HepG2 (cell line): ENCODE results near the gene LCTL. TPM values are rescaled to one million over a fixed set of nuclear protein-coding genes. Genes with fewer than 3 reads are reported as not detected.

Experiments used
- ATAC-seq: fragments of 200-7000 bp; cut with Tn5 transposase; 3 replicates; pipeline ENCODE4 v1.9.1; 2020; ENCODE audit warnings: mild to moderate bottlenecking, moderate library complexity
- BruUV-seq: library from RNA; stranded (reverse); fragments of 400-500 nt; replicated peaks from 2 replicates; lab custom pipeline; 2021; lab: Mats Ljungman, UMichigan
- CTCF ChIA-PET: fragments of 300-600 bp; formaldehyde crosslinking; extraction: SDS; loops from one replicate; lab custom pipeline; 2021; ENCODE audit warnings: low total read pairs, inconsistent platforms, low intra/inter-chr PET ratio; lab: Yijun Ruan, JAX
- POLR2A ChIA-PET: fragments of 350-600 bp; sonication (Branson Sonifier 250); formaldehyde crosslinking; loops from one replicate; lab custom pipeline; 2020; ENCODE audit warnings: antibody characterized with exemption, inconsistent platforms; lab: Yijun Ruan, JAX
- DNase-seq: peaks from one replicate; pipeline ENCODE4 v3.0.0-alpha.2; 2015; ENCODE audit warnings: low spot score
- FAIRE-seq: peaks from 3 replicates; lab custom pipeline; 2011; peaks lifted over from hg19 to GRCh38; lab: Jason Lieb, UNC
- H2AFZ ChIP-seq: one replicate; pipeline ENCODE4 v1.6.1; 2011; ENCODE audit warnings: low read length, inconsistent platforms
- H3K27ac ChIP-seq: fragments of 300-600 bp; 3 replicates; pipeline ENCODE4 v1.8.0; 2011; ENCODE audit warnings: mixed run types, mild to moderate bottlenecking, mixed read lengths, low read length, inconsistent platforms; ENCODE audit not compliant: insufficient read depth; ENCODE audit errors: extremely low read length
- H3K27me3 ChIP-seq, 2 experiments: fragments of 200-600 bp in 1 of 2; 2 replicates in 1 of 2; 3 replicates in 1 of 2; pipeline versions ENCODE4 v1.6.0 to v1.8.0; 2011; ENCODE audit warnings: low read length in 2 of 2, mild to moderate bottlenecking in 2 of 2, moderate library complexity in 2 of 2, inconsistent platforms in 1 of 2; ENCODE audit not compliant: insufficient read depth in 2 of 2, control insufficient read depth in 1 of 2
- H3K36me3 ChIP-seq, 2 experiments: fragments of 200-600 bp in 1 of 2; replicated peaks in 1 of 2; 2 replicates in 1 of 2; 3 replicates in 1 of 2; pipeline versions ENCODE4 v1.5.1 to v1.8.0; 2011; ENCODE audit warnings: low read length in 2 of 2, inconsistent platforms in 1 of 2; ENCODE audit not compliant: insufficient read depth in 2 of 2, control insufficient read depth in 1 of 2
- H3K4me1 ChIP-seq: 2 replicates; pipeline ENCODE4 v1.5.1; 2012; ENCODE audit warnings: low read length, inconsistent platforms; ENCODE audit not compliant: insufficient read depth
- H3K4me2 ChIP-seq: 2 replicates; pipeline ENCODE4 v1.6.0; 2011; ENCODE audit warnings: low read depth, low read length, inconsistent platforms
- H3K4me3 ChIP-seq, 3 experiments: fragments of 200-600 bp in 1 of 3; sonication (generic), shearing (Covaris generic) in 1 of 3; replicated peaks in 1 of 3; 2 replicates each; pipeline ENCODE4 v1.5.1; 2011 to 2016; ENCODE audit warnings: low read length in 3 of 3, inconsistent platforms in 2 of 3, low read depth in 2 of 3, mild to moderate bottlenecking in 2 of 3, control low read depth in 1 of 3, mixed read lengths in 1 of 3; ENCODE audit not compliant: insufficient read depth in 1 of 3
- H3K79me2 ChIP-seq: one replicate; pipeline ENCODE4 v1.6.1; 2011; ENCODE audit warnings: low read length, inconsistent platforms; ENCODE audit not compliant: insufficient read depth
- H3K9ac ChIP-seq: 2 replicates; pipeline ENCODE4 v1.6.0; 2011; ENCODE audit warnings: mild to moderate bottlenecking, low read depth, low read length, inconsistent platforms; ENCODE audit not compliant: insufficient read depth
- H3K9me3 ChIP-seq: 2 replicates; pipeline ENCODE4 v1.5.1; 2012; ENCODE audit warnings: mild to moderate bottlenecking, low read length
- H4K20me1 ChIP-seq: 2 replicates; pipeline ENCODE4 v1.6.0; 2011; ENCODE audit warnings: inconsistent platforms, mild to moderate bottlenecking, low read length, moderate library complexity; ENCODE audit not compliant: insufficient read depth
- BORCS8-MEF2B ChIP-seq: sonication (generic); formaldehyde crosslinking; IDR thresholded peaks from 2 replicates; pipeline ENCODE4 v1.8.0; 2022; ENCODE audit warnings: mild to moderate bottlenecking, missing genetic modification reagents
- GPBP1L1 ChIP-seq: sonication (generic); formaldehyde crosslinking; IDR thresholded peaks from 2 replicates; pipeline ENCODE4 v1.5.0; 2020; ENCODE audit warnings: mild to moderate bottlenecking, missing genetic modification reagents
- NFE2 ChIP-seq: sonication (generic); formaldehyde crosslinking; IDR thresholded peaks from 2 replicates; pipeline ENCODE4 v1.4.0; 2020; ENCODE audit warnings: missing genetic modification reagents
- PLSCR1 ChIP-seq: sonication (generic); formaldehyde crosslinking; IDR thresholded peaks from 2 replicates; pipeline ENCODE4 v1.5.0; 2020; ENCODE audit warnings: missing genetic modification reagents, mild to moderate bottlenecking, borderline replicate concordance
- ZNF713 ChIP-seq: sonication (generic); formaldehyde crosslinking; IDR thresholded peaks from 2 replicates; pipeline ENCODE4 v1.4.0; 2020; ENCODE audit warnings: mild to moderate bottlenecking, missing genetic modification reagents
- ZNF724P ChIP-seq: sonication (generic); formaldehyde crosslinking; IDR thresholded peaks from 2 replicates; pipeline ENCODE4 v1.8.0; 2022; ENCODE audit warnings: missing genetic modification reagents, borderline replicate concordance
- ZSCAN30 ChIP-seq: sonication (generic); formaldehyde crosslinking; IDR thresholded peaks from 2 replicates; pipeline ENCODE4 v1.5.0; 2020; ENCODE audit warnings: mild to moderate bottlenecking, missing genetic modification reagents
- WGBS: methylation state at CpG from one replicate; pipeline ENCODE4 v1.1.6; 2017; ENCODE audit warnings: low lambda C conversion rate; 5-methylcytosine and 5-hydroxymethylcytosine counted together
- in situ Hi-C: cut with HindIII; loops from 2 replicates; pipeline ENCODE4 v1.10.0; 2017; ENCODE audit warnings: low pct_unique_long_range_greater_than_20kb; ENCODE audit not compliant: extremely low pct_ligation_motif_present
- intact Hi-C: fragments of 100-400 bp; cut with micrococcal nuclease; formaldehyde crosslinking; loops from one replicate; pipeline ENCODE4 v1.10.0; 2022; ENCODE audit not compliant: unreplicated experiment
- polyA plus RNA-seq, 8 experiments: library from polyadenylated mRNA; depleted of rRNA in 3 of 8; stranded (reverse) in 7 of 8; unstranded in 1 of 8; fragments of >200 nt; fragmentation: Illumina TruSeq in 4 of 8; extraction: Trizol in 4 of 8; gene quantifications; 2 replicates each; pipeline versions ENCODE4 v1.2.1 to v1.2.3, GENCODE V29; 2011 to 2016; ENCODE audit warnings: low read depth in 4 of 8, missing spikeins in 1 of 8, mixed read lengths in 1 of 8; ENCODE audit not compliant: insufficient read depth in 1 of 8
- total RNA-seq, 5 experiments: library from RNA; depleted of rRNA; stranded (reverse); fragments of >200 nt; fragmentation: Illumina TruSeq; extraction: Trizol; gene quantifications; 2 replicates each; pipeline ENCODE4 v1.2.3, GENCODE V29; 2016; ENCODE audit warnings: low read depth in 1 of 5
- TF ChIP-seq, protein P1 (sequence below): sonication (generic); formaldehyde crosslinking; IDR thresholded peaks from 2 replicates; pipeline ENCODE4 v1.5.1; 2020; ENCODE audit warnings: mild to moderate bottlenecking, missing genetic modification reagents
- TF ChIP-seq, protein P2 (sequence below): sonication (generic); formaldehyde crosslinking; IDR thresholded peaks from 2 replicates; pipeline ENCODE4 v1.9.0; 2022; ENCODE audit warnings: low read depth, missing genetic modification reagents
- TF ChIP-seq, protein P3 (sequence below): IDR thresholded peaks from 2 replicates; pipeline ENCODE4 v1.6.1; 2018; ENCODE audit warnings: missing genetic modification reagents, mild to moderate bottlenecking, missing compliant biosample characterization

The LCTL gene
- total and polyA plus RNA-seq, 2 of the 13 experiments (the other 11 are each of a cell fraction or from before 2014, with no cell fraction given): 0.96 to 1.4 TPM

DNA sequence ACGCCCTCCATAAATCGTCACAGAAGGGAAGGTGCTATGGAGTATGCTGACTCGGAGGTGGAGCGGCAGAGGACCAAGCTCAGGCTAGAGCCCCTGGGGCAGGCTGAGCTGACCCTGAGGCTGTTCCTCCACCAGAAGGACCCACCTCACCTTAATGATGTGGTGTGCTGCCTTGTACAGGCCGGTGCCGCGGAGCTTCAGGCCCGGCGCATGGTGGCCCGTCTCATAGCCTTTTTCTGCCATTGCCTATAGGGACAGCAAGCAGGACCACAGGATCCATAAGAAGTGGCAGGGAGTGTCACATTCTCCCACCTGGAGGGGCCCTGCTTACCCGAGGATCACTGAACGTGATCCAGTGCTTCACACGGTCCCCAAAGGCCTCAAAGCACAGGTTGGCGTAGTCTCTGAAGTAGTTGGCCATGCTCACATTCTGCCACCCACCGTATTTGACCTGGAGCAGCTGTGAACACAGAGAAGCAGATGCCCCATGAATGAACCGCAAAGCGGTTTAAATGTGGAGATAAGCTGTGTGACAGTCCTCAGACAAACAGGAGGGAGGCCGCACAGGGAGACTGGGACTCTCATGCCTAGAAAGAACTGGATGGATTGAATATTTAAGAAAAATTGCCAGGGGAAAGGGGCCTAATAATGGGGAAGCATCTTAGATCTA lies 4.8 kb downstream of the LCTL start:
- no TSS peak for BruUV-seq
- Histone ChIP-seq H3K27ac (no peak overlapping the region), H3K79me2 (no peaks in the 10 kb centered on the region), H3K4me2 (no peak overlapping the region), H2AFZ (no peak overlapping the region), H3K9me3 (no peaks in the 10 kb centered on the region), H3K27me3 (no peaks in the 10 kb centered on the region), H3K4me3 (no peak overlapping the region), H3K36me3 (no peaks in the 10 kb centered on the region), H3K9ac (no peak overlapping the region), H4K20me1 (no peaks in the 10 kb centered on the region), H3K4me1 (peaks cover 18% of the 10 kb centered on the region)
- no peak for FAIRE-seq
- CTCF ChIA-PET: no interaction called here
- 92% methylated on average over 12 of the region's 18 CpGs for whole genome bisulfite sequencing
- intact Hi-C loops (no loop called here), in situ Hi-C loops (no loop called here)
- DNase-seq: no peak
- no peak for ATAC-seq
- POLR2A ChIA-PET: no interaction called here
- TF ChIP-seq PLSCR1 (CRISPR knock-in tag) (no peak), NFE2 (CRISPR knock-in tag) (no peak), BORCS8-MEF2B (CRISPR knock-in tag) (no peak), ZSCAN30 (CRISPR knock-in tag) (no peak), ZNF713 (CRISPR knock-in tag) (no peak), ZNF724P (CRISPR knock-in tag) (no peak), GPBP1L1 (CRISPR knock-in tag) (no peak)
- TF ChIP-seq, protein P1, sequence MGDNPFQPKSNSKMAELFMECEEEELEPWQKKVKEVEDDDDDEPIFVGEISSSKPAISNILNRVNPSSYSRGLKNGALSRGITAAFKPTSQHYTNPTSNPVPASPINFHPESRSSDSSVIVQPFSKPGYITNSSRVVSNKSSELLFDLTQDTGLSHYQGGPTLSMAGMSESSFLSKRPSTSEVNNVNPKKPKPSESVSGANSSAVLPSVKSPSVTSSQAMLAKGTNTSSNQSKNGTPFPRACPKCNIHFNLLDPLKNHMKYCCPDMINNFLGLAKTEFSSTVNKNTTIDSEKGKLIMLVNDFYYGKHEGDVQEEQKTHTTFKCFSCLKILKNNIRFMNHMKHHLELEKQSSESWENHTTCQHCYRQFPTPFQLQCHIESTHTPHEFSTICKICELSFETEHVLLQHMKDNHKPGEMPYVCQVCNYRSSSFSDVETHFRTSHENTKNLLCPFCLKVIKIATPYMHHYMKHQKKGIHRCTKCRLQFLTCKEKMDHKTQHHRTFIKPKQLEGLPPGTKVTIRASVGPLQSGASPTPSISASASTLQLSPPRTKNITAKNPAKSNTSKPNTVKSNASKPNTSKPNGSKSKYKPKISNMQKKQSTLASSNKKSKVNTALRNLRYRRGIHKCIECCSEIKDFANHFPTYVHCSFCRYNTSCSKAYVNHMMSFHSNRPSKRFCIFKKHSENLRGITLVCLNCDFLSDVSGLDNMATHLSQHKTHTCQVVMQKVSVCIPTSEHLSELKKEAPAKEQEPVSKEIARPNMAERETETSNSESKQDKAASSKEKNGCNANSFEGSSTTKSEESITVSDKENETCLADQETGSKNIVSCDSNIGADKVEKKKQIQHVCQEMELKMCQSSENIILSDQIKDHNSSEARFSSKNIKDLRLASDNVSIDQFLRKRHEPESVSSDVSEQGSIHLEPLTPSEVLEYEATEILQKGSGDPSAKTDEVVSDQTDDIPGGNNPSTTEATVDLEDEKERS: no peak
- TF ChIP-seq, protein P2, sequence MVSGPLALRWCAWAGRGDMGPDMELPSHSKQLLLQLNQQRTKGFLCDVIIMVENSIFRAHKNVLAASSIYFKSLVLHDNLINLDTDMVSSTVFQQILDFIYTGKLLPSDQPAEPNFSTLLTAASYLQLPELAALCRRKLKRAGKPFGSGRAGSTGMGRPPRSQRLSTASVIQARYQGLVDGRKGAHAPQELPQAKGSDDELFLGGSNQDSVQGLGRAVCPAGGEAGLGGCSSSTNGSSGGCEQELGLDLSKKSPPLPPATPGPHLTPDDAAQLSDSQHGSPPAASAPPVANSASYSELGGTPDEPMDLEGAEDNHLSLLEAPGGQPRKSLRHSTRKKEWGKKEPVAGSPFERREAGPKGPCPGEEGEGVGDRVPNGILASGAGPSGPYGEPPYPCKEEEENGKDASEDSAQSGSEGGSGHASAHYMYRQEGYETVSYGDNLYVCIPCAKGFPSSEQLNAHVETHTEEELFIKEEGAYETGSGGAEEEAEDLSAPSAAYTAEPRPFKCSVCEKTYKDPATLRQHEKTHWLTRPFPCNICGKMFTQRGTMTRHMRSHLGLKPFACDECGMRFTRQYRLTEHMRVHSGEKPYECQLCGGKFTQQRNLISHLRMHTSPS (CRISPR knock-in tag): no peak
- TF ChIP-seq, protein P3, sequence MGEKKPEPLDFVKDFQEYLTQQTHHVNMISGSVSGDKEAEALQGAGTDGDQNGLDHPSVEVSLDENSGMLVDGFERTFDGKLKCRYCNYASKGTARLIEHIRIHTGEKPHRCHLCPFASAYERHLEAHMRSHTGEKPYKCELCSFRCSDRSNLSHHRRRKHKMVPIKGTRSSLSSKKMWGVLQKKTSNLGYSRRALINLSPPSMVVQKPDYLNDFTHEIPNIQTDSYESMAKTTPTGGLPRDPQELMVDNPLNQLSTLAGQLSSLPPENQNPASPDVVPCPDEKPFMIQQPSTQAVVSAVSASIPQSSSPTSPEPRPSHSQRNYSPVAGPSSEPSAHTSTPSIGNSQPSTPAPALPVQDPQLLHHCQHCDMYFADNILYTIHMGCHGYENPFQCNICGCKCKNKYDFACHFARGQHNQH (CRISPR knock-in tag): no peak
